SK-N-SH (cell line): ENCODE measurements around the gene PLPP6. TPM values are rescaled to one million over a fixed set of nuclear protein-coding genes. Genes with fewer than 3 reads are reported as not detected.

Experiments
- CTCF ChIA-PET: fragments of 300-600, 350-600 bp; formaldehyde crosslinking; extraction: SDS; loops from one replicate; lab custom pipeline; 2021; lab: Yijun Ruan, JAX
- POLR2A ChIA-PET: fragments of 350-600 bp; sonication (Branson Sonifier 250); formaldehyde crosslinking; extraction: SDS; loops from one replicate; lab custom pipeline; 2020; ENCODE audit warnings: antibody characterized with exemption, inconsistent platforms; lab: Yijun Ruan, JAX
- DNase-seq: peaks from one replicate; pipeline ENCODE4 v3.0.0; 2012
- H2AFZ ChIP-seq: fragments of 200-600 bp; sonication (generic); 2 replicates; pipeline ENCODE4 v1.8.1; 2016; ENCODE audit warnings: antibody characterized with exemption, mild to moderate bottlenecking, low read depth
- H3F3A ChIP-seq: fragments of 200-600 bp; sonication (generic); replicated peaks from 2 replicates; pipeline ENCODE3; 2016; ENCODE audit warnings: antibody characterized with exemption, mild to moderate bottlenecking; ENCODE audit not compliant: insufficient read depth
- H3K27ac ChIP-seq, 2 experiments: fragments of 200-500 bp in 1 of 2; fragments of 200-600 bp in 1 of 2; sonication (Bioruptor generic) in 1 of 2; sonication (generic), shearing (Covaris generic) in 1 of 2; 2 replicates each; pipeline versions ENCODE4 v1.5.1 to v1.6.1; 2014 to 2016; ENCODE audit warnings: low read depth in 2 of 2, inconsistent platforms in 1 of 2, low read length in 1 of 2, mild to moderate bottlenecking in 1 of 2, mixed read lengths in 1 of 2
- H3K27me3 ChIP-seq: fragments of 200-600 bp; sonication (generic), shearing (Covaris generic); 2 replicates; pipeline ENCODE4 v1.6.1; 2016; ENCODE audit warnings: mixed run types; ENCODE audit not compliant: insufficient read depth
- H3K36me3 ChIP-seq, 2 experiments: fragments of 200-500 bp in 1 of 2; fragments of 200-600 bp in 1 of 2; sonication (Bioruptor generic) in 1 of 2; sonication (generic) in 1 of 2; replicated peaks in 1 of 2; 2 replicates each; pipeline versions ENCODE3 to v1.5.1; 2014 to 2016; ENCODE audit warnings: low read length in 1 of 2, mild to moderate bottlenecking in 1 of 2; ENCODE audit not compliant: insufficient read depth in 2 of 2, control insufficient read depth in 1 of 2
- H3K4me1 ChIP-seq, 2 experiments: fragments of 200-500 bp in 1 of 2; fragments of 200-600 bp in 1 of 2; sonication (Bioruptor generic) in 1 of 2; sonication (generic), shearing (Covaris generic) in 1 of 2; 2 replicates each; pipeline versions ENCODE4 v1.5.1 to v1.6.1; 2014 to 2016; ENCODE audit warnings: low read depth in 1 of 2, low read length in 1 of 2, mixed run types in 1 of 2; ENCODE audit not compliant: insufficient read depth in 2 of 2, control insufficient read depth in 1 of 2
- H3K4me2 ChIP-seq: fragments of 200-600 bp; sonication (generic), shearing (Covaris generic); 2 replicates; pipeline ENCODE4 v1.6.1; 2017; ENCODE audit warnings: mixed run types
- H3K4me3 ChIP-seq, 2 experiments: fragments of 200-500 bp in 1 of 2; fragments of 200-600 bp in 1 of 2; sonication (Bioruptor generic) in 1 of 2; sonication (generic), shearing (Covaris generic) in 1 of 2; 2 replicates each; pipeline versions ENCODE4 v1.5.1 to v1.8.1; 2014 to 2016; ENCODE audit warnings: low read depth in 2 of 2, inconsistent platforms in 1 of 2, low read length in 1 of 2, mild to moderate bottlenecking in 1 of 2, mixed read lengths in 1 of 2, moderate library complexity in 1 of 2
- H3K79me2 ChIP-seq: fragments of 200-600 bp; sonication (generic); 2 replicates; pipeline ENCODE4 v1.8.1; 2017; ENCODE audit warnings: mild to moderate bottlenecking; ENCODE audit not compliant: insufficient read depth
- H3K9ac ChIP-seq: fragments of 200-600 bp; sonication (generic); 2 replicates; pipeline ENCODE4 v1.6.1; 2017; ENCODE audit warnings: mixed run types
- H3K9me2 ChIP-seq: fragments of 200-600 bp; sonication (generic); 2 replicates; pipeline ENCODE4 v1.6.1; 2017; ENCODE audit warnings: mixed run types
- H3K9me3 ChIP-seq: fragments of 200-600 bp; sonication (generic); 2 replicates; pipeline ENCODE4 v1.6.1; 2017; ENCODE audit warnings: mixed run types, mild to moderate bottlenecking, moderate library complexity
- H4K20me1 ChIP-seq: fragments of 200-600 bp; sonication (generic); 2 replicates; pipeline ENCODE4 v1.6.1; 2017; ENCODE audit warnings: mild to moderate bottlenecking, mixed run types; ENCODE audit not compliant: insufficient read depth
- CHD2 ChIP-seq: fragments of 150-350 bp; IDR thresholded peaks from 2 replicates; pipeline ENCODE4 v1.6.1; 2018; ENCODE audit warnings: low read length; ENCODE audit not compliant: partially characterized antibody
- ELF1 ChIP-seq: IDR thresholded peaks from 2 replicates; pipeline ENCODE4 v1.4.0; 2012
- EP300 ChIP-seq, 2 experiments: IDR thresholded peaks; 2 replicates each; pipeline versions ENCODE4 v1.4.0 to v1.6.1; 2012; ENCODE audit warnings: borderline replicate concordance in 1 of 2, low read depth in 1 of 2, low read length in 1 of 2
- EZH2phosphoT487 ChIP-seq: fragments of 200-600 bp; sonication (generic); IDR thresholded peaks from 2 replicates; pipeline ENCODE4 v1.6.1; 2017; ENCODE audit warnings: low read depth, mixed run types, mild to moderate bottlenecking, antibody characterized with exemption, moderate library complexity, borderline replicate concordance
- GABPA ChIP-seq: IDR thresholded peaks from 2 replicates; pipeline ENCODE4 v1.4.0; 2012; ENCODE audit warnings: low read depth, mild to moderate bottlenecking
- GATA2 ChIP-seq: sonication (generic); formaldehyde crosslinking; IDR thresholded peaks from 2 replicates; pipeline ENCODE4 v1.5.0; 2020; ENCODE audit warnings: mild to moderate bottlenecking, missing genetic modification reagents
- NFIC ChIP-seq: IDR thresholded peaks from 2 replicates; pipeline ENCODE4 v1.4.0; 2012; ENCODE audit warnings: borderline replicate concordance
- RCOR1 ChIP-seq: fragments of 150-350 bp; IDR thresholded peaks from 2 replicates; pipeline ENCODE4 v1.6.1; 2017; ENCODE audit warnings: antibody characterized with exemption, low read length
- RFX5 ChIP-seq: IDR thresholded peaks from 2 replicates; pipeline ENCODE4 v1.6.1; 2012; ENCODE audit warnings: mild to moderate bottlenecking, improper control_type of control experiment, low read length
- RXRA ChIP-seq: IDR thresholded peaks from 2 replicates; pipeline ENCODE4 v1.4.0; 2012; ENCODE audit warnings: low read depth, mild to moderate bottlenecking, borderline replicate concordance
- SMC3 ChIP-seq: IDR thresholded peaks from 2 replicates; pipeline ENCODE4 v1.6.1; 2012; ENCODE audit warnings: low read depth, low read length, improper control_type of control experiment
- TCF12 ChIP-seq: IDR thresholded peaks from 2 replicates; pipeline ENCODE4 v1.4.0; 2012
- TEAD4 ChIP-seq: IDR thresholded peaks from 2 replicates; pipeline ENCODE4 v1.4.0; 2012; ENCODE audit warnings: mild to moderate bottlenecking, borderline replicate concordance; ENCODE audit not compliant: insufficient read depth
- WGBS: methylation state at CpG from one replicate; pipeline ENCODE4 v1.1.6; 2017; ENCODE audit warnings: low lambda C conversion rate; 5-methylcytosine and 5-hydroxymethylcytosine counted together
- polyA plus RNA-seq, 3 experiments: library from polyadenylated mRNA; depleted of rRNA; stranded (reverse); fragments of >200 nt; gene quantifications; 2 replicates each; pipeline ENCODE4 v1.2.3, GENCODE V29; 2012
- TF ChIP-seq, protein P1 (sequence below): fragments of 150-350 bp; IDR thresholded peaks from 2 replicates; pipeline ENCODE4 v1.6.1; 2016; ENCODE audit warnings: mild to moderate bottlenecking, low read depth, low read length
- TF ChIP-seq, protein P2 (sequence below): IDR thresholded peaks from 2 replicates; pipeline ENCODE4 v1.4.0; 2012; ENCODE audit warnings: low read depth
- TF ChIP-seq, protein P3 (sequence below): fragments of 200-600 bp; sonication (generic); IDR thresholded peaks from 2 replicates; pipeline ENCODE4 v1.6.1; 2017; ENCODE audit warnings: antibody characterized with exemption, mild to moderate bottlenecking, moderate library complexity
- TF ChIP-seq, protein P4 (sequence below): IDR thresholded peaks from 2 replicates; pipeline ENCODE4; 2012

PLPP6 gene
- polyA plus RNA-seq, 1 of the 3 experiments (the other 2 are of a cell fraction), result 8.8 TPM

DNA sequence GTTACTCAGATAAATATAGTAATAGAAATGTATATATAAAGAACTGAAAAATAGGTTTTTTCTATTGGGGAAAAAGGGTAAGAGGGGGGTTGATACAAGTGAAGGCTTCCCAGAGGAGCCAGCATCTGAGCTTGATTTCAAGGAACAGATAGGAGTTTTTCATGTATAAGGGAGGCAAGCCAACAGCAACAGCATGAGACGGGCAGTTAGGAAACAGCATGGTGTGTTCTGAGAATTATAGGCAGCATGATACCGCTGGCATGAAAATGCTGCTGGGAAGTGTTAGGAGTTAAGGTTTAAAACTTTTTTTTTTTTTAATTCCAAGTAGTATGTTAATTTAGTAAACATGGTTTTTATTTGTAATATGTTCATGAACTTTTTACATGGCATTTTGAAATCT lies 26.9 kb downstream of the PLPP6 start:
- no peak overlapping the region for H2AFZ ChIP-seq
- DNase-seq, result no peak
- ChIA-PET POLR2A (no interaction called here), CTCF (no interaction called here)
- TF ChIP-seq ELF1 (no peak), NFIC (no peak)
- 94% methylated on average over 2 of the region's 2 CpGs for WGBS
- H3K27ac ChIP-seq, result no peak overlapping the region
- H3K4me3 ChIP-seq, result no peak overlapping the region
- H3K9ac ChIP-seq, result no peak overlapping the region
- peaks cover 0 to 12% of the 10 kb centered on the region in 2 experiments; a peak in 2 of 4 replicates for H3K4me1 ChIP-seq
- no peaks in the 10 kb centered on the region for H3K27me3 ChIP-seq
- peaks cover 29% of the 10 kb centered on the region; the same call in 1 of the 2 replicates for H3K79me2 ChIP-seq
- H3K9me3 ChIP-seq, result no peaks in the 10 kb centered on the region
- peaks cover 16% of the 10 kb centered on the region for H3F3A ChIP-seq
- no peaks in the 10 kb centered on the region for H3K9me2 ChIP-seq
- no peaks in the 10 kb centered on the region for H4K20me1 ChIP-seq
- H3K36me3 ChIP-seq, result peaks cover 33 to 36% of the 10 kb centered on the region in 2 experiments
- no peak overlapping the region for H3K4me2 ChIP-seq

DNA sequence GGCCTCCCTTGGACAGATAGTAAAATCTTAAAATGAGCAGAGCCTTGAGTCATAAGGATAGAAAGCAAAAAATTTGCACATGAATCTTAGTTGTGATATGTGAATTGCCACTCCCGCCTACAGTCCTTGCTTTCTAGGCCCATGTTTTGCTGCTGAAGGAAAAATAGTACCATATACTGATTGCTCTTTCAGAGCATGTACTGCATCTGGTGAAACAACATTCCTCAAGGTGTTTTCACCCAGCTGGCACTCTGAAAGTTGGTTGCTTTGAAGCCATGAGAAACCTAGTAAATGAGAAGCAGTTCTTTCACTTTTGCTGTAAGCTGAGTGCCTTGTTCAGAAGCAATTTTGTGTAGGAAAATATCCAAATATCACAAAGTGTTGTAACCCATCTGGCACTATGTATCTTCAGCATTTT lies 27.6 kb downstream of the PLPP6 start:
- WGBS, result 92% methylated on average over 1 of the region's 1 CpG
- no peak overlapping the region for H3K9ac ChIP-seq
- H3F3A ChIP-seq, result peaks cover 16% of the 10 kb centered on the region
- POLR2A ChIA-PET, result no interaction called here
- no peak for DNase-seq
- CTCF ChIA-PET, result no interaction called here
- H4K20me1 ChIP-seq, result no peaks in the 10 kb centered on the region
- no peak for TF ChIP-seq TEAD4
- no peak for TF ChIP-seq GABPA
- TF ChIP-seq, protein P1, sequence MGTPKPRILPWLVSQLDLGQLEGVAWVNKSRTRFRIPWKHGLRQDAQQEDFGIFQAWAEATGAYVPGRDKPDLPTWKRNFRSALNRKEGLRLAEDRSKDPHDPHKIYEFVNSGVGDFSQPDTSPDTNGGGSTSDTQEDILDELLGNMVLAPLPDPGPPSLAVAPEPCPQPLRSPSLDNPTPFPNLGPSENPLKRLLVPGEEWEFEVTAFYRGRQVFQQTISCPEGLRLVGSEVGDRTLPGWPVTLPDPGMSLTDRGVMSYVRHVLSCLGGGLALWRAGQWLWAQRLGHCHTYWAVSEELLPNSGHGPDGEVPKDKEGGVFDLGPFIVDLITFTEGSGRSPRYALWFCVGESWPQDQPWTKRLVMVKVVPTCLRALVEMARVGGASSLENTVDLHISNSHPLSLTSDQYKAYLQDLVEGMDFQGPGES, result no peak
- no peak for TF ChIP-seq RXRA
- no peak for TF ChIP-seq TCF12
- no peak for TF ChIP-seq EZH2phosphoT487
- TF ChIP-seq ELF1, result no peak
- TF ChIP-seq, protein P2, sequence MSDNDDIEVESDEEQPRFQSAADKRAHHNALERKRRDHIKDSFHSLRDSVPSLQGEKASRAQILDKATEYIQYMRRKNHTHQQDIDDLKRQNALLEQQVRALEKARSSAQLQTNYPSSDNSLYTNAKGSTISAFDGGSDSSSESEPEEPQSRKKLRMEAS, result no peak
- TF ChIP-seq GATA2 (CRISPR knock-in tag), result no peak
- TF ChIP-seq SMC3, result no peak
- TF ChIP-seq EP300 (IDR thresholded peaks at IDR 0.05; ENCODE audit: borderline replicate concordance in 1 of 2, low read depth in 1 of 2, low read length in 1 of 2), result no peak
- TF ChIP-seq RFX5, result no peak
- no peak for TF ChIP-seq RCOR1
- TF ChIP-seq, protein P3, sequence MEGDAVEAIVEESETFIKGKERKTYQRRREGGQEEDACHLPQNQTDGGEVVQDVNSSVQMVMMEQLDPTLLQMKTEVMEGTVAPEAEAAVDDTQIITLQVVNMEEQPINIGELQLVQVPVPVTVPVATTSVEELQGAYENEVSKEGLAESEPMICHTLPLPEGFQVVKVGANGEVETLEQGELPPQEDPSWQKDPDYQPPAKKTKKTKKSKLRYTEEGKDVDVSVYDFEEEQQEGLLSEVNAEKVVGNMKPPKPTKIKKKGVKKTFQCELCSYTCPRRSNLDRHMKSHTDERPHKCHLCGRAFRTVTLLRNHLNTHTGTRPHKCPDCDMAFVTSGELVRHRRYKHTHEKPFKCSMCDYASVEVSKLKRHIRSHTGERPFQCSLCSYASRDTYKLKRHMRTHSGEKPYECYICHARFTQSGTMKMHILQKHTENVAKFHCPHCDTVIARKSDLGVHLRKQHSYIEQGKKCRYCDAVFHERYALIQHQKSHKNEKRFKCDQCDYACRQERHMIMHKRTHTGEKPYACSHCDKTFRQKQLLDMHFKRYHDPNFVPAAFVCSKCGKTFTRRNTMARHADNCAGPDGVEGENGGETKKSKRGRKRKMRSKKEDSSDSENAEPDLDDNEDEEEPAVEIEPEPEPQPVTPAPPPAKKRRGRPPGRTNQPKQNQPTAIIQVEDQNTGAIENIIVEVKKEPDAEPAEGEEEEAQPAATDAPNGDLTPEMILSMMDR, result no peak
- no peak for TF ChIP-seq CHD2
- TF ChIP-seq, protein P4, sequence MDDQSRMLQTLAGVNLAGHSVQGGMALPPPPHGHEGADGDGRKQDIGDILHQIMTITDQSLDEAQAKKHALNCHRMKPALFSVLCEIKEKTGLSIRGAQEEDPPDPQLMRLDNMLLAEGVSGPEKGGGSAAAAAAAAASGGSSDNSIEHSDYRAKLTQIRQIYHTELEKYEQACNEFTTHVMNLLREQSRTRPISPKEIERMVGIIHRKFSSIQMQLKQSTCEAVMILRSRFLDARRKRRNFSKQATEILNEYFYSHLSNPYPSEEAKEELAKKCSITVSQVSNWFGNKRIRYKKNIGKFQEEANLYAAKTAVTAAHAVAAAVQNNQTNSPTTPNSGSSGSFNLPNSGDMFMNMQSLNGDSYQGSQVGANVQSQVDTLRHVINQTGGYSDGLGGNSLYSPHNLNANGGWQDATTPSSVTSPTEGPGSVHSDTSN, result no peak
- TF ChIP-seq, all 33 proteins: peak for 0
- Histone ChIP-seq H3K79me2 (peaks cover 29% of the 10 kb centered on the region; the same call in 1 of the 2 replicates), H3K4me2 (no peak overlapping the region), H3K27ac (0 out of 4 replicates have a peak overlapping the region, but pooled peaks of 1 of the 2 experiments have one; percentile 1), H3K4me1 (peaks cover 0 to 12% of the 10 kb centered on the region in 2 experiments; a peak in 2 of 4 replicates), H3K9me2 (no peaks in the 10 kb centered on the region), H3K27me3 (no peaks in the 10 kb centered on the region), H3K9me3 (no peaks in the 10 kb centered on the region), H2AFZ (no peak overlapping the region), H3K36me3 (peaks cover 33 to 36% of the 10 kb centered on the region in 2 experiments), H3K4me3 (no peak overlapping the region)
